Measurements from ENCODE around the gene HM13. TPM values are rescaled to one million over a fixed set of nuclear protein-coding genes. Genes with fewer than 3 reads are reported as not detected.

The HM13 gene
- total RNA-seq, 1 experiment from 2014 or later = 183 TPM

- ATAC-seq (no peak), DNase-seq (ENCODE audit: low read depth, low spot score) (no peak)
- Histone ChIP-seq H3K4me3 (replicated peaks in 1 of 2; ENCODE audit: low read depth in 1 of 2, low read length in 2 of 2) (peak overlapping the region; percentile 11 to 25), H4K20me1 (ENCODE audit: insufficient read depth) (no peaks in the 10 kb centered on the region; the same call in 1 of the 2 replicates), H3K9me3 (ENCODE audit: control insufficient read depth in 1 of 2, insufficient read depth in 1 of 2, low read depth in 1 of 2, low read length in 2 of 2) (no peaks in the 10 kb centered on the region), H3K9ac (ENCODE audit: low read length) (peak overlapping the region; percentile 99), H3K27me3 (ENCODE audit: insufficient read depth, low read length) (no peaks in the 10 kb centered on the region), H3K4me1 (ENCODE audit: control insufficient read depth in 1 of 2, insufficient read depth in 2 of 2, low read length in 2 of 2) (peaks cover 44 to 81% of the 10 kb centered on the region in 2 experiments), H3K4me2 (ENCODE audit: low read length) (peak overlapping the region; percentile 75), H3K79me2 (ENCODE audit: insufficient read depth, low read length) (peaks cover 27% of the 10 kb centered on the region), H3K27ac (ENCODE audit: low read depth, low read length) (peak overlapping the region; percentile 98), H3K36me3 (ENCODE audit: control insufficient read depth in 1 of 2, insufficient read depth in 2 of 2, low read length in 2 of 2) (peaks cover 0 to 13% of the 10 kb centered on the region in 2 experiments; a peak in 2 of 4 replicates), H3K9me2 (ENCODE audit: insufficient read depth) (no peaks in the 10 kb centered on the region), H2AFZ (ENCODE audit: low read depth, low read length, poor library complexity, severe bottlenecking) (no peak overlapping the region)
- ChIA-PET RAD21 (ENCODE audit: low non-redundant PET in 1 of 2, low total read pairs in 2 of 2, uncharacterized antibody in 2 of 2, unreplicated experiment in 2 of 2) (interaction anchor here (1.0 to 1.4 kb wide), 4 partner anchors 10 to 41 kb away, joined by 3 to 6 read pairs (median 3); no protein-coding TSS in a partner anchor), POLR2A (interaction anchor here (0.7 to 20.0 kb wide), 6 partner anchors 10 to 36 kb away, joined by 3 to 1106 read pairs (median 4); no protein-coding TSS in a partner anchor), CTCF (interaction anchor here (0.8 to 3.0 kb wide), 6 partner anchors 9 to 39 kb away, joined by 3 to 15 read pairs (median 8); no protein-coding TSS in a partner anchor)
- TF ChIP-seq SP1 (IDR thresholded peaks at IDR 0.05; ENCODE audit: low read depth) (no peak), POLR2AphosphoS5 (IDR thresholded peaks at IDR 0.05; ENCODE audit: low read depth, low read length) (no peak), REST (IDR thresholded peaks at IDR 0.05; ENCODE audit: low read depth) (no peak), MAX (IDR thresholded peaks at IDR 0.05) (no peak), YY1 (IDR thresholded peaks at IDR 0.05; ENCODE audit: extremely low read depth, insufficient replicate concordance, low read depth, low read length) (no peak), SIN3A (IDR thresholded peaks at IDR 0.05; ENCODE audit: low read depth) (no peak), FOSL1 (IDR thresholded peaks at IDR 0.05; ENCODE audit: low read depth) (no peak), POLR2A (IDR thresholded peaks at IDR 0.05; ENCODE audit: borderline replicate concordance, extremely low read depth, insufficient read depth, insufficient read length) (no peak), CBX3 (IDR thresholded peaks at IDR 0.05; ENCODE audit: low read depth) (no peak), TCF7L2 (IDR thresholded peaks at IDR 0.05; ENCODE audit: borderline replicate concordance, extremely low read depth, insufficient read depth, insufficient read length) (no peak), ZBTB33 (IDR thresholded peaks at IDR 0.05; ENCODE audit: extremely low read depth, insufficient replicate concordance, low read length) (no peak), ZNF274 (IDR thresholded peaks at IDR 0.05; ENCODE audit: low read depth, low read length) (no peak), EZH2 (IDR thresholded peaks at IDR 0.05) (no peak), CTCF (IDR thresholded peaks at IDR 0.05 in 2 of 3, conservative IDR thresholded peaks at IDR 0.05 in 1 of 3; ENCODE audit: borderline replicate concordance in 1 of 3, insufficient read depth in 1 of 3, low read depth in 2 of 3, low read length in 2 of 3) (no peak), JUND (IDR thresholded peaks at IDR 0.05) (no peak), RAD21 (IDR thresholded peaks at IDR 0.05; ENCODE audit: low read depth) (no peak)
- BruUV-seq (replicated peaks) = no TSS peak
- intact Hi-C loops (cut with micrococcal nuclease) = no loop called here
Observed at GRCh38 chr20:31602431-31602778, 88.2 kb downstream of the HM13 start.

All from HCT116 (cell line).